ENCODE measurements around the gene SEC61A2.

Gene SEC61A2

DNA sequence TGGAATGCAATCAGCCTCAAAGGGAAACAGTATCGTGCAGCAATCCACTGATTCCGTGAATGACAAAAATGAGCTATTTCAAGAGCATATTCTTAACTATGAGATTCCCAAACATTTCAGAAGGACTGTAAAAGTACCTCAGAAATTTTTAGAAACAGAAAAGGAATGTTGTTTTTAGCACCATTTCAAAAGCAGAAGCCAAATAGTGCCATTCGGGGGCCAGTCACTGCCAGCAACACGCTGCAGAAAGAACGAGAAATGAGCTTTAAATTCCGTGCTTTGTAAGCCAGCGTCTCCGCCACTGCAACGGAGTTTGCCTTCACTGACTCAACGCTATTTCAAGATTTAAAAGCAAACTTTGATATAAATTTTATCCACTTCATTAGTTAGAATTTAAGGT, 59.9 kb downstream of the SEC61A2 start:
- Histone ChIP-seq H3F3A (ENCODE audit: low read depth) (no peaks in the 10 kb centered on the region), H3K27me3 (ENCODE audit: insufficient read depth, low read length, poor library complexity, severe bottlenecking) (no peaks in the 10 kb centered on the region), H3K4me2 (ENCODE audit: low read depth, low read length, poor library complexity, severe bottlenecking) (no peak overlapping the region), H3K9me3 (ENCODE audit: insufficient read depth, low read depth, low read length) (no peaks in the 10 kb centered on the region), H4K20me1 (ENCODE audit: insufficient read depth, low read length, poor library complexity, severe bottlenecking) (peaks cover 1% of the 10 kb centered on the region), H3K79me2 (ENCODE audit: insufficient read depth, low read length) (peaks cover 56% of the 10 kb centered on the region), H3K36me3 (ENCODE audit: insufficient read depth, low read length) (peaks cover 15% of the 10 kb centered on the region; the same call in 1 of the 2 replicates), H2AFZ (ENCODE audit: low read length) (no peak overlapping the region), H3K9me2 (replicated peaks; ENCODE audit: low read depth, low read length) (no peaks in the 10 kb centered on the region), H3K4me3 (ENCODE audit: low read length, poor library complexity, severe bottlenecking) (no peak overlapping the region), H3K4me1 (ENCODE audit: insufficient read depth, low read length, poor library complexity, severe bottlenecking) (peaks cover 22% of the 10 kb centered on the region), H3K9ac (ENCODE audit: low read depth, low read length, poor library complexity, severe bottlenecking) (no peak overlapping the region)
- TF ChIP-seq CTCF (conservative IDR thresholded peaks at IDR 0.05; ENCODE audit: low read length), result no peak
- no peak for TF ChIP-seq EZH2phosphoT487 (IDR thresholded peaks at IDR 0.05; ENCODE audit: borderline replicate concordance)

- Histone ChIP-seq H2AFZ (ENCODE audit: low read length) (no peak overlapping the region), H3K9ac (ENCODE audit: low read depth, low read length, poor library complexity, severe bottlenecking) (no peak overlapping the region)
Measured at GRCh38 chr10:12191715-12192114, 62.2 kb downstream of the SEC61A2 start.

DNA sequence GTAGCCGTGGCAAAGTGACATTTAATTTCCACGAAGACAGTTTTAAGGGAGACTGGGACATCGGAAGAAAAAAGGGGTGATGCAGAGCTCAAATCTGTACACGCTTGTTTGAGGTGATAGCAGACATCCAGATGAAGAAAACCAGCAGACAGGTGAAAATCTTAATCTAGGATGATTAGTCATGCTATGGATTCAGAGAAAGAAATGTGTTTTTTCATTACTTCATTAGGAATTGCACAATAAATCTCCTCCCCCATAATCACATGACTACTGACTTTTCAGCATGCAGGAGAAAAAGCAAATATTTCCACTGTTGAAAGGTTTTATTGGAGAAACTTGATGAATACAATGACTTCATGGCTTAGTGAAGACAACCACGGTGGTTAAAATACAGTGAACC, 63.7 kb downstream of the SEC61A2 start:
- H3K27me3 ChIP-seq (ENCODE audit: insufficient read depth, low read length, poor library complexity, severe bottlenecking), result no peaks in the 10 kb centered on the region
- H3K4me1 ChIP-seq (ENCODE audit: insufficient read depth, low read length, poor library complexity, severe bottlenecking), result peaks cover 32% of the 10 kb centered on the region
- H2AFZ ChIP-seq (ENCODE audit: low read length), result no peak overlapping the region
- no peaks in the 10 kb centered on the region for H3F3A ChIP-seq (ENCODE audit: low read depth)
- H3K4me2 ChIP-seq (ENCODE audit: low read depth, low read length, poor library complexity, severe bottlenecking), result peak overlapping the region; percentile 83
- peak overlapping the region; percentile 87 for H3K9ac ChIP-seq (ENCODE audit: low read depth, low read length, poor library complexity, severe bottlenecking)
- peaks cover 21% of the 10 kb centered on the region for H4K20me1 ChIP-seq (ENCODE audit: insufficient read depth, low read length, poor library complexity, severe bottlenecking)
- H3K79me2 ChIP-seq (ENCODE audit: insufficient read depth, low read length), result peaks cover 77% of the 10 kb centered on the region
- H3K36me3 ChIP-seq (ENCODE audit: insufficient read depth, low read length), result no peaks in the 10 kb centered on the region
- TF ChIP-seq EZH2phosphoT487 (IDR thresholded peaks at IDR 0.05; ENCODE audit: borderline replicate concordance) (no peak), CTCF (conservative IDR thresholded peaks at IDR 0.05; ENCODE audit: low read length) (no peak)
- H3K4me3 ChIP-seq (ENCODE audit: low read length, poor library complexity, severe bottlenecking), result peak overlapping the region; percentile 91
- no peaks in the 10 kb centered on the region for H3K9me3 ChIP-seq (ENCODE audit: insufficient read depth, low read depth, low read length)
- no peaks in the 10 kb centered on the region for H3K9me2 ChIP-seq (replicated peaks; ENCODE audit: low read depth, low read length)

More at GRCh38 chr10:12191715-12192114, 62.2 kb downstream of the SEC61A2 start:
- Histone ChIP-seq H3K4me3 (ENCODE audit: low read length, poor library complexity, severe bottlenecking) (no peak overlapping the region), H3K36me3 (ENCODE audit: insufficient read depth, low read length) (peaks cover 4% of the 10 kb centered on the region; the same call in 1 of the 2 replicates), H3K9me3 (ENCODE audit: insufficient read depth, low read depth, low read length) (no peaks in the 10 kb centered on the region), H3K79me2 (ENCODE audit: insufficient read depth, low read length) (peaks cover 74% of the 10 kb centered on the region), H4K20me1 (ENCODE audit: insufficient read depth, low read length, poor library complexity, severe bottlenecking) (peaks cover 7% of the 10 kb centered on the region), H3K4me1 (ENCODE audit: insufficient read depth, low read length, poor library complexity, severe bottlenecking) (peaks cover 23% of the 10 kb centered on the region), H3K4me2 (ENCODE audit: low read depth, low read length, poor library complexity, severe bottlenecking) (no peak overlapping the region), H3K9me2 (replicated peaks; ENCODE audit: low read depth, low read length) (no peaks in the 10 kb centered on the region), H3F3A (ENCODE audit: low read depth) (no peaks in the 10 kb centered on the region), H3K27me3 (ENCODE audit: insufficient read depth, low read length, poor library complexity, severe bottlenecking) (no peaks in the 10 kb centered on the region)
- no peak for TF ChIP-seq CTCF (conservative IDR thresholded peaks at IDR 0.05; ENCODE audit: low read length)
- TF ChIP-seq EZH2phosphoT487 (IDR thresholded peaks at IDR 0.05; ENCODE audit: borderline replicate concordance), result no peak
